ES-I3 (cell line): ENCODE measurements around the gene PAQR7.
A peak's percentile ranks its signal among the peaks of the same experiment; 100 is the strongest.

Experiments
- H3K36me3 ChIP-seq: 2 replicates; pipeline ENCODE4 v1.6.1; 2013; ENCODE audit warnings: mild to moderate bottlenecking, low read length, control low read depth, moderate library complexity; ENCODE audit not compliant: insufficient read depth
- H3K4me1 ChIP-seq: 2 replicates; pipeline ENCODE4 v1.6.1; 2013; ENCODE audit warnings: mild to moderate bottlenecking, control low read depth, low read length; ENCODE audit not compliant: insufficient read depth
- H3K9ac ChIP-seq: 2 replicates; pipeline ENCODE4 v1.6.1; 2013; ENCODE audit warnings: low read depth, mild to moderate bottlenecking, low read length, moderate library complexity
- H3K9me3 ChIP-seq: 2 replicates; pipeline ENCODE4 v1.6.1; 2013; ENCODE audit warnings: mild to moderate bottlenecking, low read length, moderate library complexity; ENCODE audit not compliant: control insufficient read depth, insufficient read depth

The PAQR7 gene

GRCh38 chr1:25875154-25875855 lies at the start of gene PAQR7:
PAQR7 (minus strand) TSS chr1:25875708; CDS start chr1:25863839, 11,869 bp downstream.
- Histone ChIP-seq H3K36me3 (no peaks in the 10 kb centered on the region), H3K4me1 (peaks cover 23% of the 10 kb centered on the region), H3K9me3 (no peaks in the 10 kb centered on the region), H3K9ac (peak within 1 kb of the TSS; percentile 71)

- H3K4me1 ChIP-seq, result peaks cover 13% of the 10 kb centered on the region
- no peak overlapping the region for H3K9ac ChIP-seq
- no peaks in the 10 kb centered on the region for H3K9me3 ChIP-seq
- H3K36me3 ChIP-seq, result no peaks in the 10 kb centered on the region
These were observed 48.9 kb upstream of the PAQR7 start for GRCh38 chr1:25924454-25924853.

GRCh38 chr1:25922971-25923552 lies 47.6 kb upstream of the PAQR7 start:
- Histone ChIP-seq H3K9ac (peak overlapping the region; percentile 79), H3K36me3 (no peaks in the 10 kb centered on the region), H3K4me1 (peaks cover 19% of the 10 kb centered on the region), H3K9me3 (no peaks in the 10 kb centered on the region)

GRCh38 chr1:25922056-25922970 lies 46.8 kb upstream of the PAQR7 start:
- H3K9me3 ChIP-seq, result no peaks in the 10 kb centered on the region
- H3K9ac ChIP-seq, result peak overlapping the region; percentile 79

GRCh38 chr1:25918615-25919014 lies 43.1 kb upstream of the PAQR7 start:
- Histone ChIP-seq H3K36me3 (no peaks in the 10 kb centered on the region), H3K9ac (no peak overlapping the region), H3K9me3 (no peaks in the 10 kb centered on the region), H3K4me1 (peaks cover 10% of the 10 kb centered on the region; the same call in 1 of the 2 replicates)

More at GRCh38 chr1:25922056-25922970, 46.8 kb upstream of the PAQR7 start:
- no peaks in the 10 kb centered on the region for H3K36me3 ChIP-seq
- peaks cover 18% of the 10 kb centered on the region; the same call in 1 of the 2 replicates for H3K4me1 ChIP-seq

- H3K36me3 ChIP-seq, result no peaks in the 10 kb centered on the region
- peaks cover 10% of the 10 kb centered on the region; the same call in 1 of the 2 replicates for H3K4me1 ChIP-seq
- no peaks in the 10 kb centered on the region for H3K9me3 ChIP-seq
- no peak overlapping the region for H3K9ac ChIP-seq
These were observed 42.5 kb upstream of the PAQR7 start for GRCh38 chr1:25917996-25918395.

- no peaks in the 10 kb centered on the region for H3K9me3 ChIP-seq
- no peak overlapping the region for H3K9ac ChIP-seq
- peaks cover 10% of the 10 kb centered on the region; the same call in 1 of the 2 replicates for H3K4me1 ChIP-seq
- H3K36me3 ChIP-seq, result no peaks in the 10 kb centered on the region
These were observed 41.0 kb upstream of the PAQR7 start for GRCh38 chr1:25916460-25916859.

- H3K4me1 ChIP-seq, result peaks cover 10% of the 10 kb centered on the region; the same call in 1 of the 2 replicates
- no peak overlapping the region for H3K9ac ChIP-seq
- H3K9me3 ChIP-seq, result no peaks in the 10 kb centered on the region
- H3K36me3 ChIP-seq, result no peaks in the 10 kb centered on the region
These were observed 38.8 kb upstream of the PAQR7 start for GRCh38 chr1:25914074-25914995.

- Histone ChIP-seq H3K4me1 (peaks cover 6% of the 10 kb centered on the region; the same call in 1 of the 2 replicates), H3K36me3 (no peaks in the 10 kb centered on the region), H3K9ac (no peak overlapping the region), H3K9me3 (no peaks in the 10 kb centered on the region)
These were observed 37.7 kb upstream of the PAQR7 start for GRCh38 chr1:25913206-25913605.

GRCh38 chr1:25912076-25912831 lies 36.7 kb upstream of the PAQR7 start:
- Histone ChIP-seq H3K9ac (no peak overlapping the region), H3K36me3 (no peaks in the 10 kb centered on the region), H3K4me1 (peaks cover 2% of the 10 kb centered on the region), H3K9me3 (no peaks in the 10 kb centered on the region)

- Histone ChIP-seq H3K4me1 (peaks cover 6% of the 10 kb centered on the region), H3K9ac (no peak overlapping the region), H3K9me3 (no peaks in the 10 kb centered on the region), H3K36me3 (no peaks in the 10 kb centered on the region)
These were observed 35.7 kb upstream of the PAQR7 start for GRCh38 chr1:25911162-25911561.

- H3K4me1 ChIP-seq, result peaks cover 6% of the 10 kb centered on the region
- no peak overlapping the region for H3K9ac ChIP-seq
- H3K36me3 ChIP-seq, result no peaks in the 10 kb centered on the region
- no peaks in the 10 kb centered on the region for H3K9me3 ChIP-seq
These were observed 33.5 kb upstream of the PAQR7 start for GRCh38 chr1:25909040-25909439.

- no peaks in the 10 kb centered on the region for H3K36me3 ChIP-seq
- no peaks in the 10 kb centered on the region for H3K9me3 ChIP-seq
- H3K4me1 ChIP-seq, result peaks cover 6% of the 10 kb centered on the region
- H3K9ac ChIP-seq, result no peak overlapping the region
These were observed 32.7 kb upstream of the PAQR7 start for GRCh38 chr1:25908161-25908560.
